VCaP (cell line): ENCODE data around the gene MTERF2.
A peak's percentile ranks its signal among the peaks of the same experiment; 100 is the strongest.

Experiments used
- H3K27ac ChIP-seq: fragments of 450-650 bp; 2 replicates; pipeline ENCODE4 v1.5.1; 2017
- CTCF ChIP-seq: fragments of 450-650 bp; conservative IDR thresholded peaks from 2 replicates; pipeline ENCODE4 v1.5.1; 2017; ENCODE audit warnings: mild to moderate bottlenecking, moderate library complexity

The MTERF2 gene

GRCh38 chr12:107026806-107027635 is 40.1 kb upstream of the MTERF2 start:
- TF ChIP-seq CTCF = no peak
- peak overlapping the region; percentile 74 for H3K27ac ChIP-seq

GRCh38 chr12:107026356-107026755 is 39.4 kb upstream of the MTERF2 start:
- H3K27ac ChIP-seq = peak overlapping the region; percentile 74

DNA sequence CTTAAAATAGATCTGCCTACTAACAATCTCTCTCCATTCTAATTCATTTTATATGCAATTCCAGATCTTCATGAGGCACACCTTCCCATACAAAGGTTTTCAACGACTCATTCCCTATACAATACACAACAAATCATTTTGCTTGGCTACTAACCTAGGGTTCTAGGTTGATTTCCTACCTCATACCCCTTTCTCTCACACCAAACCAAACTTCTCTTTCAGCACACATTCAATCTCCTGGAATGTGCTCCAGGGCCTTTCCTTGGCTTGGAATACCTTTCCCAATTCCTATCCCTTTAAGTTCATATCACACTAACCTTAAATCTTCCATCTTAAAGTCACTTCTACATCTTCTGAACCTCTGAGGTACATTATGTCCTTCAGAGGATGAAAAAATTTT is 38.7 kb upstream of the MTERF2 start:
- no peak overlapping the region for H3K27ac ChIP-seq
- TF ChIP-seq CTCF = no peak

DNA sequence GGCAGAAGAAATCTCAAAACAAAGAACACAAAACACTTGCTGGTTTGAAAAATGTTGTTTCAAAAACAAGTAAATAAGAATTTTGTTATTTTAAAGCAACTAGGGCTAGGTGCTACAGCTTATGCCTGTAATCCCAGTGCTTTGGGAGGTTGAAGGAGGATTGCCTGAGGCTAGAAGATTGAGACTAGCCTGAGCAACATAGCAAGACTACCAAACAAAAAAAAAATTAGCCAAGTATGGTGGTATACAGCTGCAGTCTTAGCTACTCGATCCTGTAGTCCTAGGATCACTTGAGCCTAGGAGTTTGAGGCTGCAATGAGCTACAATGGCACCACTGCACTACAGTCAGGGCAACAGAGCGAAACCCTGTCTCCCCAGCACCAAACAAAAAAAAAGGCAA is 32.6 kb upstream of the MTERF2 start:
- TF ChIP-seq CTCF = no peak
- H3K27ac ChIP-seq = no peak overlapping the region

DNA sequence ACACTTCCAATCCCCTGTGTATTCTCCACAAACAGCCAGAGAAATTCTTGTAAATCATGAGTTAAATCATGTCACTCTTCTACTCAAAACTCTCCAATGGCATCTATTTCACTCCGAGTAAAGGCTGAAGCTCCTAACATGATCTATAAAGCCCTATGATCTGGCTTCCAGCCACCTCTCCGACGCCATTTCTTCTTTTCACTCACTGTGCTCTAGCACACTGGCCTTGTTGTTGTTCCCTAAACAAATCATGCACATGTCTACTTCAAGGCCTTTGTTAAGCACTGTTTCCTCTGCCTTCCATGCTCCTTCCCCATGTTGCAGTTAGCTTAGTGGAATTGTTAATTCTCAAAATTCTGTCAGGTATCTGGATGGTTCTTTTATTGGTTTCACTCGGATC is 30.1 kb upstream of the MTERF2 start:
- H3K27ac ChIP-seq = no peak overlapping the region
- no peak for TF ChIP-seq CTCF

DNA sequence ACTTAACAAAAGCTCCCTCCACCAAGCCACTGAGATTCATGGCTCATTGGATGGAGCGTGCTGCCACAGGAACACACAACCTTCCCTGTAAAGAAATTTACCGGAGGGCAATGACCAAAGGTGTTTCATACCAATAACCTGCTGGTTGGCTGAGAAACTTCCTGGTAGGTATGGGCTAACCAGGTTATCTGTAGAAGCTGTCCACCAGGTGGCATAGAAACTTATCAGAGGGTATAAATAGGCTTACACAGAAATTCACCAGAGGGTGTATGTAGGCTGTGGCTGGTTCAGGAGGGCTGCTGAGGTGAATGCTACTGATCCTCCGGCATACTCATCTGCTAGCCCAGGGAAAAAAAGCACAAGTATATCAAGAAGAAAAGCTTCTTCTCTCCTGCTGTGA is 27.1 kb upstream of the MTERF2 start:
- peak; percentile 68 for TF ChIP-seq CTCF
- H3K27ac ChIP-seq = no peak overlapping the region

GRCh38 chr12:107012736-107013425 is 25.9 kb upstream of the MTERF2 start:
- TF ChIP-seq CTCF = no peak
- H3K27ac ChIP-seq = no peak overlapping the region

DNA sequence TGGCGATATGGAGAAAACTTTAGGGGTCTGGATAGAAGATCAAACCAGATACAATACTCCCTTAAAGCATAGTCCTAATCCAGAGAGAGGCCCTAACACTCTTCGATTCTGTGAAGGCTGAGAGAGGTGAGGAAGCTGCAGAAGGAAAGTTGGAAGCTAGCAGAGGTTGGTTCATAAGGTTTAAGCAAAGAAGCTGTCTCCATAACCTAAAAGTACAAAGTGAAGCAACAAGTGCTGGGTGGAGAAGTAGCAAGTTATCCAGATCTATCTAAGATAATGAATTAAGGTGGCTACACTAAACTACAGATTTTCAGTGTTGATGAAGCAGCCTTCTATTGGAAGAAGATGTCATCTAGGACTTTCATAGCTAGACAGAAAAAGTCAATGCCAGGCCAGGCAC is 24.6 kb upstream of the MTERF2 start:
- no peak for TF ChIP-seq CTCF
- H3K27ac ChIP-seq = no peak overlapping the region
